Transverse colon (tissue), 4 donors: ENCODE data around the gene SHROOM3. TPM values are rescaled to one million over a fixed set of nuclear protein-coding genes. Genes with fewer than 3 reads are reported as not detected.
A peak's percentile ranks its signal among the peaks of the same experiment; 100 is the strongest.

Experiments used
- DNase-seq: peaks from one replicate; pipeline ENCODE4 v3.0.0-alpha.2; 2019
- H3K27ac ChIP-seq, 4 donors: fragments of 200-600 bp; sonication (generic); 2 replicates each; pipeline ENCODE4 v1.5.1; 2016 to 2018; ENCODE audit warnings: inconsistent platforms in 4 of 4
- H3K27me3 ChIP-seq: fragments of 200-600 bp; sonication (generic); 2 replicates; pipeline ENCODE4 v1.5.1; 2017; ENCODE audit warnings: inconsistent platforms
- H3K36me3 ChIP-seq, 4 donors: fragments of 200-600 bp; sonication (generic); 2 replicates each; pipeline ENCODE4 v1.5.1; 2017 to 2019; ENCODE audit warnings: inconsistent platforms in 4 of 4
- H3K4me1 ChIP-seq, 4 donors: fragments of 200-600 bp; sonication (generic); 2 replicates each; pipeline ENCODE4 v1.5.1; 2017 to 2020; ENCODE audit warnings: inconsistent platforms in 4 of 4
- H3K4me3 ChIP-seq, 4 donors: fragments of 200-600 bp; sonication (generic); 1 replicate in 1 of 4; 2 replicates in 3 of 4; pipeline versions ENCODE4 v1.5.1 to v1.6.1; 2017 to 2019; ENCODE audit warnings: inconsistent platforms in 4 of 4
- H3K9me3 ChIP-seq, 2 donors: fragments of 200-600 bp; sonication (generic); 2 replicates each; pipeline ENCODE4 v1.5.1; 2017 to 2019; ENCODE audit warnings: inconsistent platforms in 2 of 2
- CTCF ChIP-seq, 5 experiments: fragments of 200-600 bp in 3 of 5; fragments of 450-650 bp in 2 of 5; sonication (generic) in 3 of 5; IDR thresholded peaks; 1 replicate in 2 of 5; 2 replicates in 3 of 5; pipeline ENCODE4 v1.5.1; 2016 to 2017; ENCODE audit warnings: antibody characterized with exemption in 5 of 5, inconsistent platforms in 3 of 5, mild to moderate bottlenecking in 2 of 5, moderate library complexity in 1 of 5
- EP300 ChIP-seq: sonication (generic); formaldehyde crosslinking; IDR thresholded peaks from one replicate; pipeline ENCODE4 v1.6.1; 2017; ENCODE audit warnings: antibody characterized with exemption, low read depth
- POLR2A ChIP-seq: fragments of 450-650 bp; IDR thresholded peaks from one replicate; pipeline ENCODE4 v1.6.1; 2016; ENCODE audit warnings: antibody characterized with exemption, mild to moderate bottlenecking, moderate library complexity
- POLR2AphosphoS5 ChIP-seq, 3 donors: sonication (generic); formaldehyde crosslinking; IDR thresholded peaks; one replicate each; pipeline ENCODE4 v1.6.1; 2016; ENCODE audit warnings: antibody characterized with exemption in 3 of 3
- WGBS, 2 donors: methylation state at CpG; one replicate each; pipeline ENCODE4 v1.1.5; 2018; ENCODE audit warnings: low coverage in 1 of 2; 5-methylcytosine and 5-hydroxymethylcytosine counted together
- in situ Hi-C, 4 donors: fragments of 200-750 bp; cut with MboI; loops; one replicate each; pipeline versions ENCODE4 v1.15.0 to v1.15.1; 2017; ENCODE audit warnings: low sequenced_read_pairs in 3 of 4, low pct_ligation_motif_present in 1 of 4, low pct_unique_long_range_greater_than_20kb in 1 of 4
- intact Hi-C: fragments of 100-400 bp; cut with DNase I; formaldehyde crosslinking; loops from one replicate; pipeline ENCODE4 v1.15.1; 2023; ENCODE audit warnings: low total_unique reads
- total RNA-seq, 4 donors: library from RNA; depleted of rRNA; stranded (reverse); fragments of >200 nt; gene quantifications; one replicate each; pipeline ENCODE4 v1.1.0, GENCODE V29; 2016

The SHROOM3 gene
- total RNA-seq, 4 donors from 2014 or later, result 182 to 456 (median 437) TPM

DNA sequence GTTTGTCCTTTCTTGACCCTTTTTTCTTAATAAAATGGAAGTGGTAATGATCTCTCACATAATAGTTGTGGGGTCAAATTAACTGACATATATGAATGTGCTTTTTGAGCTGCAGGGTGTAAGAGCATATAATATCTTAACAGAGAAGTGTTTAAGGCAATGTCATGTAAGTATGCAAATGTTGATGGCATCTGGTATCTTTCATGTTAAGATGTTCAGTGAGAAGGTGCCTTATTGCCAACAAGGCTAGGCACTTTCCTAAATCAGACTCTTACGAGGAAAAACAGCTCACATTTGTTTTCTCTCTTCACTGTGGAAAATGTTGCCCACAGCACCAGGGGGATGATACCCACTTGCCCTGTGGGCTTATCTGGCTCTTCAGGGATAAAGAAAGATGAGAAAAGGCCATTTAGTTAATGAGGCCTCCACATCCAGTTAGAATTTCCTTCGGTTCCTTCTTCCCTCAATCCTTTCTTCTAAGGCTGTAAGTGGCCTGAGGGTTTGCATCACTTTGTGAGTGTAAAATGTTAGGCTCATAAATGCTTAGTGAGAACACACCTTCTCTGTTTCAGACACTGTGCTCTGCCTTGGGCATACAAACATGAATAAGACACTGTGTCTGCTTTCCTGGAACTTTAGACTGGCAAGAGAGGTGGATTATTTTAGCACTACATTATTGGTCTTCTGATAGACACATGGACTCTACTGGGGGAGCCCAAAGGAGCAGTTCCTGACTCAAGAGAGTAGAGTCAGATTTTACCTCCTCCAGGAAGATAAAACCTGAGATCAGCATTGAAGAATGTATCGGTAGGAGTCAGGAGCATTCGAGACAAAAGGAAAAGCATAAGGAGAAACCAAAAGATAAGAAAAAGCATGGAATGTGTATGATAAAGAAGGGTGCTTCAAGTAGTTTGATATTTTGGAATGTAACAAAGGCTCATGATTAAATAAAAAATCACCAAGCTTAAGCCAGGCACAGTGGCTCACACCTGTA, 327.4 kb downstream of the SHROOM3 start:
- H3K27ac ChIP-seq, result peak overlapping the region in 1 of 4 donors; percentile 15
- DNase-seq, result no peak
- in situ Hi-C loops (loop anchor here in 1 of 4 donors (25.0 kb wide), 1 partner anchor 250 kb away; no protein-coding TSS in a partner anchor), intact Hi-C loops (no loop called here)
- H3K27me3 ChIP-seq, result no peaks in the 10 kb centered on the region
- H3K4me3 ChIP-seq, result no peak overlapping the region
- TF ChIP-seq EP300 (no peak), POLR2AphosphoS5 (IDR thresholded peaks at IDR 0.05) (peak in 1 of 3 donors; percentile 30)
- no peaks in the 10 kb centered on the region for H3K9me3 ChIP-seq
- WGBS, 2 donors, result 91 to 96% methylated on average over 3 to 4 of the region's 4 CpGs
- H3K36me3 ChIP-seq, result peaks cover 0 to 16% (median 6%) of the 10 kb centered on the region in 4 donors
- peaks cover 0 to 8% (median 0%) of the 10 kb centered on the region in 4 donors for H3K4me1 ChIP-seq

GRCh38 chr4:76764251-76764650, 329.2 kb downstream of the SHROOM3 start:
- Histone ChIP-seq H3K27ac (no peak overlapping the region), H3K4me1 (no peaks in the 10 kb centered on the region), H3K36me3 (peaks cover 0 to 16% (median 6%) of the 10 kb centered on the region in 4 donors), H3K4me3 (no peak overlapping the region), H3K27me3 (no peaks in the 10 kb centered on the region), H3K9me3 (no peaks in the 10 kb centered on the region)
- in situ Hi-C loops (loop anchor here in 1 of 4 donors (25.0 kb wide), 1 partner anchor 252 kb away; no protein-coding TSS in a partner anchor), intact Hi-C loops (no loop called here)
- DNase-seq, result no peak
- whole genome bisulfite sequencing, 2 donors, result 83% methylated on average over 1 of the region's 1 CpG; no CpG with 5 or more reads in 1 of the 2 donors
- TF ChIP-seq POLR2AphosphoS5 (IDR thresholded peaks at IDR 0.05) (no peak), POLR2A (no peak), CTCF (IDR thresholded peaks at IDR 0.05) (no peak), EP300 (no peak)

DNA sequence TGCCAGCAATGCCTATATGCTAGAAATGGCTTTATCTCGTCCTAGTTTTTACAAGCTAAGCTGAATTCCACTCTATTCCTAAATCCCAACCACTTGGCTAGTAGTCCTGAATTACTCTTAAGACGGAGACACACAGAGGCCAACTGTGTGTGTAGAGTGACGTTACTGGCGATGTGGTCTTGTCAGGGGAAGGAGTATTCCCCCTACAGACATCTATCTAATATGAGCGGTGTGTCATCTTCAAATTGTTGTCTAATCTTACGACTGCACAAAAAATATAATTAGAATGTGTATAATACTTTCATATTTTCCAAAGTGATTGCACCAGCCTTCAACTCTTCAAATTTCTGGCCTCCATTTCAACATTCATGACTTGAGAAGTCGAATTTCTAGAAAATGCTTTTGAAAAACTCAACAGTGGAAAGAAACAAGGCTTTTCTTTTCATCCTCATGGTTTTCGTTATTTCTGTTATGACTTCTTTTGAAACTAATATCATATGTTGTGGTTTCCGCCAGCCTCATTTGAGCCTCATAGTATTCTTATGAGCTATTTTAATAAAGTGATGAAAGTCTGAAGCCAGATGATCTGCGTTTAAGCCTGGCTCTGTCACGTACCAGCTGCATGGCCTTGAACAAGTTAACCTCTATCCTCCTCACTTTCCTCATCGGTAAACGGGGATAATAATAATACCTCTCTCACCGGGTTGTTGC, 330.6 kb downstream of the SHROOM3 start:
- Histone ChIP-seq H3K4me1 (no peaks in the 10 kb centered on the region), H3K36me3 (peaks cover 0 to 14% (median 2%) of the 10 kb centered on the region in 4 donors), H3K27me3 (no peaks in the 10 kb centered on the region), H3K4me3 (no peak overlapping the region), H3K9me3 (no peaks in the 10 kb centered on the region), H3K27ac (no peak overlapping the region)
- TF ChIP-seq EP300 (no peak), POLR2AphosphoS5 (IDR thresholded peaks at IDR 0.05) (no peak), CTCF (IDR thresholded peaks at IDR 0.05) (no peak), POLR2A (no peak)
- intact Hi-C loops, result no loop called here
- DNase-seq, result no peak
- in situ Hi-C loops, result loop anchor here in 1 of 4 donors (25.0 kb wide), 1 partner anchor 253 kb away; no protein-coding TSS in a partner anchor
- 79 to 88% methylated on average over 13 to 14 of the region's 14 CpGs for WGBS, 2 donors

DNA sequence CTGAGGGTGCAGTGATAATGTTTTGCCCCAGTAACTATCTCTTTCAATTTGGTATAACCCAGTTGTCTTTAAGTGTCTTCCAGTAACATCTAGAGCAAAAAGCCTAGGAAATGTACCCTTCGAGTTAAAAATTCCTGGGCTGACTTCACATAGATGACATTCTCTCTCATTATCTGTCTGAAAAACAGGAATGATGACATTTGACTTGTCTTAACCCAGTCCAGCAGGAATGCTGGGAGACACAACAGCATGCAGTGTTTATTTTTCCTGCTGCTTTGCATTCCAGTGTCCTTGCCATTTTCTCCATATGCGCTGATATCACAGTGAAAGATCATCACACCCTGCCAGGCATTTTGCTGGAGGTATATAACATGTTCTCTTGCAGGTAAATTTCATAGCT, 333.0 kb downstream of the SHROOM3 start:
- Histone ChIP-seq H3K36me3 (peaks cover 0 to 24% (median 11%) of the 10 kb centered on the region in 4 donors), H3K27me3 (no peaks in the 10 kb centered on the region), H3K27ac (no peak overlapping the region), H3K4me3 (no peak overlapping the region), H3K9me3 (no peaks in the 10 kb centered on the region), H3K4me1 (no peaks in the 10 kb centered on the region)
- DNase-seq, result no peak
- in situ Hi-C loops (loop anchor here in 1 of 4 donors (25.0 kb wide), 1 partner anchor 256 kb away; no protein-coding TSS in a partner anchor), intact Hi-C loops (no loop called here)
- 66 to 83% methylated on average over 2 of the region's 2 CpGs for WGBS, 2 donors
- TF ChIP-seq POLR2AphosphoS5 (IDR thresholded peaks at IDR 0.05) (no peak), EP300 (no peak), CTCF (IDR thresholded peaks at IDR 0.05) (no peak), POLR2A (no peak)
